Measurements from ENCODE around the gene PRPS1.

DNA sequence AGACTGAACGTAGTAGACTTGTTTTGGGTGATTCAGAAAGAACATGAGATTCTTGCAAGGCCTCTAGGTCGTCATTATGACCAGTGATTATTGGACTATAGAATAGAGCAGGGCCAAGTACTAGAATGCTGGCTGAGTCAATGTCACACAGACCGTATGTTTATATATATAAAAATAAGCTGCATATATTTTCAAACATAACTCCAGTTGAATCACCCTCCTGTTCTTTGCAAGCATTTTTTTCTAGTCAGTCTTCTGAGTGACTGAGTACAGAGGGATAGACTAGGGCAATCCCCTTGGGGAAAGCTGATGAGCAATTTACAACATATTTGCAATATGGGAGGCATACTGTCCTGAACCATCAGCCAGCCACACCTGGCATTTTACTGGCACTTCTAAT is 48.4 kb upstream of the PRPS1 start:
- TF ChIP-seq CTCF (conservative IDR thresholded peaks at IDR 0.05; ENCODE audit: low read depth in 2 of 2) (no peak), CREB1 (CRISPR knock-in tag; IDR thresholded peaks at IDR 0.05; ENCODE audit: low read depth) (no peak), EZH2 (IDR thresholded peaks at IDR 0.05; ENCODE audit: low read depth, unreplicated experiment) (no peak), EZH2phosphoT487 (IDR thresholded peaks at IDR 0.05; ENCODE audit: unreplicated experiment) (no peak), POLR2AphosphoS5 (IDR thresholded peaks at IDR 0.05; ENCODE audit: low read depth) (no peak), JUNB (IDR thresholded peaks at IDR 0.05; ENCODE audit: unreplicated experiment) (no peak), ZNF331 (CRISPR knock-in tag; IDR thresholded peaks at IDR 0.05; ENCODE audit: low read depth) (no peak), STAT1 (IDR thresholded peaks at IDR 0.05; ENCODE audit: unreplicated experiment) (no peak), NANOG (IDR thresholded peaks at IDR 0.05; ENCODE audit: borderline replicate concordance) (no peak), ZNF114 (CRISPR knock-in tag; IDR thresholded peaks at IDR 0.05) (no peak)
- TF ChIP-seq, protein P1, sequence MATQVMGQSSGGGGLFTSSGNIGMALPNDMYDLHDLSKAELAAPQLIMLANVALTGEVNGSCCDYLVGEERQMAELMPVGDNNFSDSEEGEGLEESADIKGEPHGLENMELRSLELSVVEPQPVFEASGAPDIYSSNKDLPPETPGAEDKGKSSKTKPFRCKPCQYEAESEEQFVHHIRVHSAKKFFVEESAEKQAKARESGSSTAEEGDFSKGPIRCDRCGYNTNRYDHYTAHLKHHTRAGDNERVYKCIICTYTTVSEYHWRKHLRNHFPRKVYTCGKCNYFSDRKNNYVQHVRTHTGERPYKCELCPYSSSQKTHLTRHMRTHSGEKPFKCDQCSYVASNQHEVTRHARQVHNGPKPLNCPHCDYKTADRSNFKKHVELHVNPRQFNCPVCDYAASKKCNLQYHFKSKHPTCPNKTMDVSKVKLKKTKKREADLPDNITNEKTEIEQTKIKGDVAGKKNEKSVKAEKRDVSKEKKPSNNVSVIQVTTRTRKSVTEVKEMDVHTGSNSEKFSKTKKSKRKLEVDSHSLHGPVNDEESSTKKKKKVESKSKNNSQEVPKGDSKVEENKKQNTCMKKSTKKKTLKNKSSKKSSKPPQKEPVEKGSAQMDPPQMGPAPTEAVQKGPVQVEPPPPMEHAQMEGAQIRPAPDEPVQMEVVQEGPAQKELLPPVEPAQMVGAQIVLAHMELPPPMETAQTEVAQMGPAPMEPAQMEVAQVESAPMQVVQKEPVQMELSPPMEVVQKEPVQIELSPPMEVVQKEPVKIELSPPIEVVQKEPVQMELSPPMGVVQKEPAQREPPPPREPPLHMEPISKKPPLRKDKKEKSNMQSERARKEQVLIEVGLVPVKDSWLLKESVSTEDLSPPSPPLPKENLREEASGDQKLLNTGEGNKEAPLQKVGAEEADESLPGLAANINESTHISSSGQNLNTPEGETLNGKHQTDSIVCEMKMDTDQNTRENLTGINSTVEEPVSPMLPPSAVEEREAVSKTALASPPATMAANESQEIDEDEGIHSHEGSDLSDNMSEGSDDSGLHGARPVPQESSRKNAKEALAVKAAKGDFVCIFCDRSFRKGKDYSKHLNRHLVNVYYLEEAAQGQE (IDR thresholded peaks at IDR 0.05; ENCODE audit: unreplicated experiment), result no peak
- TF ChIP-seq, protein P2, sequence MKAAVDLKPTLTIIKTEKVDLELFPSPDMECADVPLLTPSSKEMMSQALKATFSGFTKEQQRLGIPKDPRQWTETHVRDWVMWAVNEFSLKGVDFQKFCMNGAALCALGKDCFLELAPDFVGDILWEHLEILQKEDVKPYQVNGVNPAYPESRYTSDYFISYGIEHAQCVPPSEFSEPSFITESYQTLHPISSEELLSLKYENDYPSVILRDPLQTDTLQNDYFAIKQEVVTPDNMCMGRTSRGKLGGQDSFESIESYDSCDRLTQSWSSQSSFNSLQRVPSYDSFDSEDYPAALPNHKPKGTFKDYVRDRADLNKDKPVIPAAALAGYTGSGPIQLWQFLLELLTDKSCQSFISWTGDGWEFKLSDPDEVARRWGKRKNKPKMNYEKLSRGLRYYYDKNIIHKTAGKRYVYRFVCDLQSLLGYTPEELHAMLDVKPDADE (IDR thresholded peaks at IDR 0.05), result no peak
